T-helper 2 cell treated with Interferon-gamma antibody and Interleukin-4, amounts not matched to agents 100 ng/mL and 5 ng/mL, for 36 hours (primary cell): ENCODE measurements around the gene MSH3. TPM values are rescaled to one million over a fixed set of nuclear protein-coding genes. Genes with fewer than 3 reads are reported as not detected.

Source experiments
- intact Hi-C: fragments of 100-400 bp; cut with micrococcal nuclease; formaldehyde crosslinking; loops from one replicate; pipeline ENCODE4 v1.15.1; 2023
- total RNA-seq: library from RNA; stranded (reverse); gene quantifications from 2 replicates; pipeline ENCODE4 v1.2.3, GENCODE V29; 2022

MSH3 gene
- 20.8 and 22.4 TPM in 2 replicates for total RNA-seq

- intact Hi-C loops: loop anchor here (1.0 to 10.0 kb wide), 8 partner anchors 167 to 1672 kb away; partner anchors contain the start of genes FAM151B, JMY, MTX3 and SERINC5
Measured at GRCh38 chr5:80654391-80655230, at the start of gene MSH3, which contains the start of gene DHFR. MSH3 (plus strand) TSS chr5:80654652; CDS start chr5:80654728, 76 bp downstream. DHFR (minus strand) TSS chr5:80654983; CDS start chr5:80654489, 494 bp downstream.

- intact Hi-C loops: no loop called here
Measured at GRCh38 chr5:80607343-80607742, 47.1 kb upstream of the MSH3 start.

GRCh38 chr5:80607832-80608231, 46.6 kb upstream of the MSH3 start:
- intact Hi-C loops: no loop called here

- intact Hi-C loops: no loop called here
Measured at GRCh38 chr5:80608731-80609130, 45.7 kb upstream of the MSH3 start.

- intact Hi-C loops: no loop called here
Measured at GRCh38 chr5:80609692-80610091, 44.8 kb upstream of the MSH3 start.

DNA sequence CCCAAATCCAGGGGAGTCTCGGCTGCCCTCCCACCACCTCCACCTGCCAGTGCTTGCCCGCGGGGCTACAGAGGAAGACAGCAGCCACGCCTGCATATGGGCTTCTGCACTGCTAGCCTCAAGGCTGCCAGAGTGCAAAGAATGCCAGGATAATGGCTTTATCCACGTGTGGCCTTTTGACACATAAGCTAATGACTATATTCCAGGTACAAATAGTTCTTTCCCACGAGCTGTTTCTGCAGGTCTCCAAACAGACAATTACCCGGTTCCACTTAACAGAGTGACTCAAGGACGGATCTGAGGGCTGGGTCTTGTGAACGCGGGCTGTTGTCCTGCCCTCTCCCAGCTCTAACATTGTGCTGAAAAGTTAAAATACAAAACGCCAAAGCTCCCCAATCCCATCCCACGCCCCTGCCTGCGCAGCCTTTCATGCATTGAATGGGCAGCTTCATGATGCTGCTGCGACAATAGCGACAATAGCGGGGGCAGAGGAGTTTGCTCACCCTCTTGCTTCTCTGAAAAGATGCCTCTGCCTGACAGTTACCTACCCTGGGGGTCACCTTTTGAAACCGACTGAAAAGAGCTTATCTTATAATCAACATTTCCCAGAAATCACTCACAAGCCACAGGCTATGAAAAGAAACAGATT, 39.1 kb upstream of the MSH3 start:
- intact Hi-C loops: no loop called here

DNA sequence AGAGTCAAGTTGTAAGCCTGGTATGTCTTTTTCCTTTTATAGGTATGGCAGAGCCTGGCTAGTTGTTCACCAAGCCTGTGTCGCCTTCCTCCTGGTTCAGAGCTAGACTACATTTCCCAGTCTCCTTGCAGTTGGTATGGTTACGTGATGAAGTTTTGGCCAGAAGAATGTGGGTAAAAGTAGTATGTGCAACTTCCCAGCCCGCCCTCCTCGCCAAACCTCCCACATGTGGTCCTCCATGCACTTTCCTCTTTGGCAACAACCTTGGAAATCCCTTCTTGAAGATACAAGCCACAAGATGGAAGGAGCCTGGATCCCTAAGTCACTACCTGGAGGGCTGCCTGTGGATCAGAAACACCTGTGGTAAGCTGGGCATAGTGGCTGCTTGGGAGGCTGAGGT, 36.0 kb upstream of the MSH3 start:
- intact Hi-C loops: no loop called here

GRCh38 chr5:80619086-80619485, 35.4 kb upstream of the MSH3 start:
- intact Hi-C loops: no loop called here

DNA sequence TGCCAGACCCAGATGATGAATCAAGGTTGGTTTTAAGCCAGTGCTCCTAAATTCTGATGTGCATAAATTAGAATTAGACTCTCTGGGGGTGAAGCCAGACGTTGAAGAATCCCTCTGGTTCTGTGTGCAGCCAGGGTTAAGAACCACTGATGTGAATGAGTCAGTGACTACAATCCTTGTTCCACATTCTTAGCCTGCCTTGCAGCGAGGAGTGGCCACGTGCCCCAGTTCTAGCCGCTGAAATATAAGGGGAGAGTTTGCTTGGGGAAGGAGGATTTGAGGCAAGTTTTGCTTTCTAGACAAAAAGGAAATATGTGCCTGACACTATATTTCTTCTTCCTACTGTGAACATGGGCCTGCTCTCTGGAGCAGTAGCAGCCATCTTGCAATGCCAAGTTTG, 34.2 kb upstream of the MSH3 start:
- intact Hi-C loops: no loop called here

- intact Hi-C loops: no loop called here
Measured at GRCh38 chr5:80622756-80623155, 31.7 kb upstream of the MSH3 start.

DNA sequence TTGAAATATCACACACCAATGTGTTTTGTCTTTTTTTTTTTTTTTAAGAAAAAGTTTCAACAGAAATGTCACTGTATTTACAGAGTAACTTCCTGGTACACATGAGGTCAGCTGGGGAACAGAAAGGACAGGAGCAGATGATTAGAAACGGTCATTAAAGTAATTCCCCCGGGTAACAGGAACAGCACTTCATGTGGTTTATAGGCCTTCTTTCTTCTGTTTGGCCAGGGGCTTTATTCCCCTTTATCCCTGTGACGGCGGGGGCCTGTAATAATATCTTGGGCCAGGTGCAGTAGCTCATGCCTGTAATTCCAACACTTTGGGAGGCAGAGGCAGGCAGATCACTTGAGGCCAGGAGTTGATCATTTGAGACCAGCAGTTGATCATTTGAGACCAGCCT, 30.5 kb upstream of the MSH3 start:
- intact Hi-C loops: no loop called here

DNA sequence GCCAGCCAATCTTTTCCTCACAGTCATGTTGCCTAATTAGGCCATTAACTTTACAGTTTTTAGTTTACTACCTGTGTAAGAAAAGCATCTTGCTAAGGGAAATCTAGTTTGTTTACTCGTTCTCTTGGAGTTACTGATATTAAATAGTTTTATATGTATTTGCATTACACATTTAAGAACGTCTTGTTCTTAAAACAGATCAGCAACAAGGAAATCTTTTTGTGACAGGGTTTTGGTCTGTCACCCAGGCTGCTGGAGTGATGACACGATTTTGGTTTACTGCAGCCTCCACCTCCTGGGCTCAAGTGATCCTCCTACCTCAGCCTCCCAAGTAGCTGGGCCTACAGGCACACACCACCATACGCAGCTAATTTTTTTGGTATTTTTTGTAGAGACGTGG, 29.2 kb upstream of the MSH3 start:
- intact Hi-C loops: no loop called here

DNA sequence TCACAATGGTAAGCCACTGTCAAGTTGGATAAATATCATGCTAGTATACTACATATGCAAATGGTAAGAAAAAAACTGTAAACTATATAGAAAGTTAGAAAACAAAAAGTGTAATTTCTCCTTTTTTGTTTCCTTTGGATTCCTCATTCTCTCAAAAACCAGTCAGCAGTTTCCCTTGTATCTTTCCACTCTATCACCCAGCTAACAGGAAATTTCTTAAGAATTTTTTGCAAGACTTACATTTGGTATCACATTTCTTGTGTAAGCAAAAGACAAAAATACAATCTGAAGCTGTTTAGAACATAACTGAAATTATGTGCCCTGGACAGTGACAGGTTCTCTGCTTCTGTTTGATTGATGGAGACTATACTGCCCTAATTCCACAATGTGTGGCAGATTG, 25.2 kb upstream of the MSH3 start:
- intact Hi-C loops: no loop called here

GRCh38 chr5:80631278-80632259, 22.9 kb upstream of the MSH3 start:
- intact Hi-C loops: no loop called here

DNA sequence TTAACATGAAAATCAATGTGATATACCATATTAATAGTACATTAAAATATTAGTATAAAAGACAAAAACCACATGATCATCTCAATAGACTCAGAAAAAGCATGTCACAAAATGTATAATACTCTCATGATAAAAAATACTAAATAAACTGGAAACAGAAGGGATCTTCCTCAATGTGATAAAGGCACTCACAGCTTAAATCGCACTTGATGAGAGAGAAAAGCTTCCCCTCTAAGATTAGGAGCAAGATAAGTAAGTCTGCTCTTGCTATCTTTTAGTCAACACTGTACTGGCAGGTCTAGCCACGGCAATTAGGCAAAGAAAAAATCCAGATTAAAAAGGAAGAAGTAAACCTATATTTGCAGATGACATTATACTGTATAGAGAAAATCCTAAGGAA, 21.8 kb upstream of the MSH3 start:
- intact Hi-C loops: no loop called here

- intact Hi-C loops: no loop called here
Measured at GRCh38 chr5:80634193-80634592, 20.3 kb upstream of the MSH3 start.

DNA sequence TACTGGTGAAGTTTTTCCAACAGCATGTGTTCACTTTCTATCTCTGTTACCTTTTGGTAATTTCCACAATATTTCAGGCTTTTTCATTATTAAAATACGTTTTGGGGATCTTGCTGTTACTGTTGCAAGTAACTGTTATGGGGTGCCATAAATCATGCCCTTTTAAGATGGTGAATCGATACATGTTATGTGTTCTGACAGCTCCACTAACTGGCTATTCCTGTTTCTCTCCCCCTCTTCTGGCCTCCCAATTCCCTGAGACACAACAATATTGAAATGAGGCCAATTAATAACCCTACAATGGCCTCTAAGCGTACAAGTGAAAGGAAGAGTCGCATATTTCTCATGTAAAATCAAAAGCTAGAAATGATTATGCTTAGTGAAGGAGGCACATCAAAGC, 13.1 kb upstream of the MSH3 start:
- intact Hi-C loops: no loop called here

DNA sequence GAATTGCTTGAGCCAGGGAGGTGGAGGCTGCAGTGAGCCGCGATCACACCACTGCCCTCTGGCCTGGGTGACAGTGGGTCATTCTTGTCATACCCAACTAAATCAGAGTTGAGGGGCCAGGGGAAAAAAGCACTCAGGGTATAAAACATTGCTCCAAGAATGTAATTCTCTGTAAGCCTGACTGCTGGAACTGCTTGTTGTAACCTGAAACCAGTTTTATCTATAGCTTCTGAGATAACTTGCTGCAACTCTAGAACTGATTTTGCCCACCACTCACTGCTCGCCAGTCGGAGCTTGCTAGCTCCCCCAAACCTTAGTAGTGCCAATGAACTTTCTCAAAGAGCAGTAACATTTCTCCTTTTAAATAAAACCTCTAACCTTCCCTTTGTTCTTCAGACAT, 9.6 kb upstream of the MSH3 start:
- intact Hi-C loops: no loop called here

GRCh38 chr5:80646926-80647325, 7.5 kb upstream of the MSH3 start:
- intact Hi-C loops: no loop called here

- intact Hi-C loops: loop anchor here (10.0 kb wide), 2 partner anchors 469 to 659 kb away; partner anchors contain the start of gene MTX3
Measured at GRCh38 chr5:80653502-80653901, 950 bp upstream of the MSH3 start.

DNA sequence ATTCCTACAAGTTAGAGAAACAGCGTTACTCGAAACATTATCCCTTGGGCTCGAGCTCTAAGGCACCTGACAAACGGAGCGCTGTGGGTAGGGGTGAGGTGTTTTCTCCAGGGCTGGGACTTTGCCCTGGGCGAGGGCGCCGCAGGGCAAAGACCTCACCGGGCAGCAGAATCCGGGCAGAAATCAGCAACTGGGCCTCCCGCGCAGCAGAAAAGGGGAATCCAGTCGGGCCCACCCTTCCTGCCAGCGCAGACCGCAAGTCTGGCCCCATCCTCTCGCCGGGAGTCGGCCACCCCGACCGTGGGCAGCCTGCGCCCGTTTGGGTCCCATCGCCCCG, 430 bp upstream of the MSH3 start:
- intact Hi-C loops: loop anchor here (2.0 to 10.0 kb wide), 4 partner anchors 397 to 1671 kb away; partner anchors contain the start of genes MTX3 and SERINC5
